ENCODE measurements around the gene DENND4C.

The DENND4C gene

DNA sequence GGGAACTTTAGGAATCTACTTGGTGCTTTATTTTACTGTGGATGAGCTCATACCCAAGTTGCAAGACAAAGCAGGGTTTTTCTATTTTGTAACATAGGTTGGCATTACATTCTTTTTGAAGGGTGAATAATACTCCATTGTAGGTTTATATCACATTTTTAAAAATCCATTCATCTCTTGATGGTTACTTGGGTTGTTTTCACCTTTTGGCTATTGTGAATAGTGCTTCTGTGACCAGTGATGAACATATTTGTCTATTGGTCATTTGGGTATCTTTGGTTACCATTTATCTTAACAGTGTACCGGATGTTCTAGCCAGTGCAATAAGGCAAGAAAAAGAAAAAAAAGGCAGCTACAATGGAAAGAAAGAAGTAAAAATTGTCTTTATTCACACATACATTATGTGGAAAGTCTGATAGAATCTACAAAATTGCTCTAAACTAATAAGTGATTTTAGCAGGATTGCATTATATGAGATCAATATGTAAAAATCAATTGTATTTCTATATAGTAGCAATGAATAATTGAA is 40.0 kb downstream of the DENND4C start:
- no peak for DNase-seq

DNA sequence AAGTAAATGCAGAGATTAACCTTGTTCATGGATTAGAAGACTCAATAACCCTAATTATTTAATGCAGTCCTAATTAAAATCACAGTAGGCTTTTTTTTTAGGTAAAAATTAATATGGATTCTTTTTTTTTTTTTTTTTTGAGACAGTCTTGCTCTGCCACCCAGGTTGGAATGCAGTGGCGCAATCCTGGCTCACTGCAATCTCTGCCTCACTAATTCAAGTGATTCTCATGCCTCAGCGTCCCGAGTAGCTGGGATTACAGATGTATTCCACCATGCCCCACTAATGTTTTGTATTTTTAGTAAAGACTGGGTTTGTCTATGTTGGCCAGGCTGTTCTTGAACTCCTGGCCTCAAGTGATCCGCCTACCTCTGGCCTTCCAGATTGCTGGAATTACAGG is 40.6 kb downstream of the DENND4C start:
- no peak for DNase-seq

DNA sequence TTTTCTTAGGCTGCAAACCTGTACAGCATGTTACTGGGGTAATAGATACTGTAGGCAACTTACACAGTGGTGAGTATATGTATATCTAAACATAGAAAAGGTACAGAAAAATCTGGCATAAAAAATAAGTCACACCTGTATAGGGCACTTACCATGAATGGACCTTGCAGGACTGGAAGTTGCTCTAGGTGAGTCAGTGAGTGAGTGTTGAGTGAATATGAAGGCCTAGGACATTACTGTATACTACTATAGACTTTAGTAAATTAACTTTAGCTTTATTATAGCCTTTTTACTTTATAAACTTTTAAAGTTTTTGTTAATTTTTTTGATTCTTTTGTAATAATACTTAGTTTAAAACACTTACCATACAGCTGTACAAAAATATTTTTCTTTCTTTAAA is 51.3 kb downstream of the DENND4C start:
- DNase-seq: no peak

DNA sequence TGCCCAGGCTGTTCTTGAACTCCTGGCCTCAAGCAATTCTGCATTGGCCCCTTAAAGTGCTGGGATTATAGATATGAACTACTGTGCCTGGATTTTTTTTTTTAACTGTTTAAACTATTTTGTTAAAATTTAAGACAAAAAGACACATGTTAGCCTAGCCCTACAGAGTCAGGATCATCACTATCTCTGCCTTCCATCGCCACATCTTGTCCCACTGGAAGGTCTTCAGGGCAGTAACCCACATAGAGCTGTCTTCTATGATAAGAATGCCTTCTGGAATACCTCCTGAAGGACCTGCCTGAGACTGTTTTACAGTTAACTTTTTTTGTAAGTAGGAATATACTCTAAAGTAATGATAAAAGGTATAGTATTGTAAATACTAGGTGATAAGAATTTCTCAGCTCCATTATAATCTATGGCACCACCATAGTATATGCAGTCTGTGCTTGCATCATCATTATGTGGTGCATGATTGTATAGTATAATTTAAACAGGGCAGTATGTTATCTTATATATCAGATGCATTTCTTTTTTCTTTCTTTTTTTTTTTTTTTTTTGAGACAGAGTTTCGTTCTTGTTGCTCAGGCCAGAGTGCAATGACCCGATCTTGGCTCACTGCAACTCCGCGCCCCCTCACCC is 52.7 kb downstream of the DENND4C start:
- no peak for DNase-seq

DNA sequence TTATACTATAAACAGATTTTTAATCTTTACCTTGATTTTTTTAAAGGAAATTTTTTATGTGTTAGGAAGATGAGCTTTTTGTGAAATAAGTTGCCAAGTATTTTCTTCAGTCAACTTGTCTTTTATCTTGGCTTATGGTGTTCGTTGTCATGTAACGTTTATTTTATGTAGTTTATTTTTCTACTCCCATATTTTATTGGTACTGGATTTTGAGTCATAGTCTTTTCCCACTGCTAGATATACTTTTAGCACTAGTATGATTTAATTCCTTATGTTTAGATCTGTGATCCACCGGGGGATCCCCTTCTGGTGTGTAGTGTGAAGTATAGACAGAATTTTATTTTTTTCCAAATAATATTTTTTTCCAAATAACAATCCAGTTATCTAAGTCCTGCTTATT is 54.2 kb downstream of the DENND4C start:
- no peak for DNase-seq

DNA sequence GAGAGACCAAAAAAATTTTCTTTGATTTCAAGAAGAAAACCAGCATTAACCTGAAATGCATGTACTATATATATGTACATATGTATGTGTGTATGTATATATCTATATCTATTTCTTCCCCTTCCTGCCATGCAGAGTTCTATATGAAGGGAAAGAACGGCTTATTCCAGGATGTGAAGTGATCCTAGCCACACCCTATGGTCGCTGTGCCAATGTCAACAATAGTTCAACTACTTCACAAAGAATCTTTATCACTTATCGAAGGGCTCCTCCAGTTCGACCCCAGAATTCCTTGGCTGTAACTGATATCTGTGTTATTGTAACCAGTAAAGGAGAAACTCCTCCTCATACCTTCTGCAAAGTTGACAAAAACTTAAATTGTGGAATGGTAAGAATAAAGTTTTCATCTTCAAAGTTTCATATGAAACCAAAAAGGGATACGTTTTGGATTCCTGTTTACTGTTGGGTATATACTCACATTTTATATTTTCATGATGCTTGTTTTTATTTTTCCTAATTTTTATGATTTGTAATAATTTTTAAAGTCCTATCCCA is 56.2 kb downstream of the DENND4C start:
- DNase-seq: no peak

DNA sequence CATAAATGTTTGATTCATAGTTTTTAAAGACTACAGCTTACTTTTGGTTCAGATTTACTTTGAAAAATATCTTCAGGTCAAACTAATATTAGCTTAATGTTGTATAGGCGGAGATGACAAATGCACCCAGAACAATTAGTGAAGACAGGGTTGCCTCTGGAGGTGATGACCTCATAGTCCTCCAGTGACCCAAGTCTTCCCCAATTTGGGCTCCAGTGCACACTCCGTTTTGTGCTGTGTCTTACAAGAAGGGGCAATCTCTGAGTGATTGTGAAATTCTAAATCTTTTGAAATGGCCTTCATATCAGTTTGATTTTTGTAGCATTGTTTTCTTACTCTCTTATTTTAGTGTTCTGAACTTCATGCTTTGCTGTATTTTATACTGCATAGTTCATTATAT is 57.6 kb downstream of the DENND4C start:
- no peak for DNase-seq

DNA sequence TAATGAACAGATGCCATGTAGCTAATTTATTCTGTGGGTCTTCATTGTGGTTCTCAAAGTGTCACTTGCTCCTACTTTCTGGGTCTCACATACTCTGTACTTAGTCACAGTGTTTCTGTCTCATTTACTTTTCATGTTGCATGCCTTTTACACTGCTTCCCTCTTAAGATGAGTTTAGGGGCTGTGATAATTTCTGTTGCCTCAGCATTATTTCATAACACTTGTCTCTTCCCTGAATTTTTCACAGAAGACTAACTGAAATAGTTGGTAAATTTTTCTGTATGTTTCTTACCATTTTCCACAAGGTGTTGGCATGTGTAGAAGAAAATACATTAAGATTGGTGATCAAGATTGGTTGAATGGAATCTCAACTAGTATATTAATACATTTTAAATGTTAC is 59.6 kb downstream of the DENND4C start:
- DNase-seq: no peak

DNA sequence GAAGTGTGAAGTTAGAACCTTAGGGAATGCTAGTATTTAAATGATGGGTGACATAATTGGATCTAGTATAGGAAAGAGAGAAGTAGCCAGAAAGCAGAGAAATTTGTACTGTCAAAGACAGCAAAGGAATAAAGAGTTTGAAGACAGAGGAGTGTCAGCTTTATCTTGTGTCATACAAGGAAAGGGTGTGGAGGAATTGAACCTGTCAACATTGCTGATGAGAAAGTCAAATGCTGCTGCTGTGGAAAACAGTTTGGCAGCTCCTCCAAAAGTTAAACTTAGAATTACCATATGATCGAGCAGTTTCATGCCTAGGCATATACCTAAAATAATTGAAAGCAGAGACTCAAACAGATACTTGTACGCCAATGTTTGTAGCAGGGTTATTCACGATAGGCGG is 63.7 kb downstream of the DENND4C start:
- DNase-seq: no peak

DNA sequence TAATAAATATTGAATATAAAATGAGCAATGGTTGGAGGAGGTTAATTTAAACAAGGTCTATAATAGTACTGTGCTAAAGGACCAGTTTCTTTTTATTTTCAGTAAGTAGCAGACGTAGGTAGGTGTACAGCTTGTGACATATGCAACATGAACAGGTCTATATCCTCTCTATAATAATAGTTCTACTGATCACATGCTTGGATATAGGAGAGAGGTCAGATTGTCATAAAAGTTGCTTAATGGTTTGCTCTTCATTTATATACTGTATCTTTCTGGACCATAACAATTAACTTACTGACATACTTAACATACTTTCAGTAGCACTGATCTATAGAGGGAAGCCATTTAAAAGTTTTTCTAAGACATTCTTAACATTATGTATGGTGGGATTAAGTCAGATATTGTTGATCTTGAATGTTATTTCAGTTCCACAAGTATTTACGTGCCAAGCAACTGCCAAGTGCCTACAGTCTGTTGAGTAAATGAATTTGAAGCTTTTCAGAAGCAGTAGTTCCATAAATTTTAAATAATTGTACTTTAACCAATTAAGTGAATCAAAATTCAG is 68.0 kb downstream of the DENND4C start:
- DNase-seq: no peak

DNA sequence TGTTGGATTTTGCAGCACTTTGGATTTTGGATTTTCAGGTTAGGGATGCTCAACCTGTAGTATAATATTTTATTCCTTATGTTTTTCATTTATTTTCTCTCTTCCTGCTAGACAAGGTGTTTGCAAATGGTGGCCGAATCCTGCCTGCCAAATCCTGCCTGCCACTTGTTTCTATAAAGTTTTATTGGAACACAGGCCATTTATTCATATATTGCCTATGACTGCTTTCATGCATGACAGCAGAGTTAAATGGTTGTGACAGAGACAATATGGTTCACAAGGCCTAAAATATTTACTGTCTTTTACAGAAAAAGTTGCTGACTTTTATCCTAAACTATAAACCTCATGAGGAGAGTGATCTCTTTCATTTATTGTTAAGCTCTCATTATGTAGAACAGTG is 72.7 kb downstream of the DENND4C start:
- DNase-seq: no peak

DNA sequence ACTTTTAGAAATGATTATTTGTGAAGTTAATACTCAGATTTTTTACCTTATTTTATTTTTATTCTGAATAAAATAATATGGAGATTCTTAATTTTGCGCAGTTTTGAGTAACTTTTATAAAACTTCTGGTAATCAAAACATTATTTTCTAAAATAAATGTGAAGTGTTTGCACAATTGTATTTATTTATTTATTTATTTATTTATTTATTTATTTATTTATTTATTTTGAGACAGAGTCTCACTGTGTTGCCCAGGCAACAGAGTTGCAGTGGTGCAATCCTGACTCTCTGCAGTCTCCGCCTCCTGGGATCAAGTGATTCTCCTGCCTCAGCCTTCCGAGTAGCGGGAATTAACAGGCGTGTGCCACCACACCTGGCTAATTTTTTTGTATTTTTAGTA is 76.1 kb downstream of the DENND4C start:
- DNase-seq: no peak

DNA sequence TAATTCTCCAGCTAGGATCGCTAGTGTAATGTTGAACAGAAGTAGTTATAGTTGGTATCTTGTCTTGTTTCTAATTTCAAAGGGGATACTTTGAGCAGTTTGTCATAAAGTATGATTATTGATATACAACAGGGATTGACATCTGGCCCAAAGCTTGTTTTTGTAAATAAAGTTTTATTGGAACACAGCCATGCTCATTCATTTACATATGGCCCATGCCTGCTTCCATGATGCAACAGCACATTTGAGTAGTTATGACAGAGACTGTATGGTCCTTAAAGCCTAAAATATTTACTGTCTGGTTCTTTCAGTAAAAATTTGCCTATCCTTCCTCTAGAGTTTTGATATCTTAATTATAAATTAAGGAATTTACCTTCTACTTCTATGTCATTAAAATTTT is 79.8 kb downstream of the DENND4C start:
- DNase-seq: no peak

DNA sequence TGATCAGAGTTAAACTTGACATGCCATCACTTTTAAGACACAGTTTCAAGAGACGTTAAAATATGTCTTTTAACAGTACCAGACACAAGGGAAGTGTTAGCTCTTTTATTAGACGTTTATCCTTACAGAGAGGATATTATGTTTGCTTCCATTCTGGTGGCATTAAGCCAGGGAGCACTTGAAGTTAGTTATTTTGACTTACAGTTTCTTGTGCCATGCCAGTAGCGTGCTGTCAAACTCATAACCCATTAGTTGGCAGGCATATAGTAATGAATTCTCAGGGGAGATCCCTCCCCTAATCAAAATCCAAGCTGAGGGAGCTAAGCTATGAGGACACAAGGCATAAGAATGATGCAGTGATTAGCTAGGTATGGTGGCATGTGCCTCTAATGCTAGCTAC is 83.1 kb downstream of the DENND4C start:
- DNase-seq: no peak

DNA sequence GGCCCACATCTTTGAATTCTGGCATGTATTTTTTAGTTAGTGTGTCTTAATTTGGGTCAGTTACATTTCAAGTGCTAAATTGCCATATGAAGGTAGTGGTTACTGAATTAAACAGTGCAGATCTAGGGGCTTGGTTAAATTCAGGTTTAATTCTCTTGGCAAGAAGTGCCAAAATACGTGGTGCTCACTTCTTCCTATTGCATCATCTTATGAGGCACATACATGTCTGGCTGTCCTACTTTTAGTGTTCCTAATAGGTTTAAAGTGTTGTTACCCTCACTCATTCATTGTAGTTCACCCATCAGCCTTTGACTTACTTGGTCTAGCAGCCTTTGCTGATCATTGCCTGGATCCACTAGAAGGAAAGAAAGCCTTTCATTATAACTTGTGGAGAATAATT is 90.0 kb downstream of the DENND4C start:
- DNase-seq: no peak

DNA sequence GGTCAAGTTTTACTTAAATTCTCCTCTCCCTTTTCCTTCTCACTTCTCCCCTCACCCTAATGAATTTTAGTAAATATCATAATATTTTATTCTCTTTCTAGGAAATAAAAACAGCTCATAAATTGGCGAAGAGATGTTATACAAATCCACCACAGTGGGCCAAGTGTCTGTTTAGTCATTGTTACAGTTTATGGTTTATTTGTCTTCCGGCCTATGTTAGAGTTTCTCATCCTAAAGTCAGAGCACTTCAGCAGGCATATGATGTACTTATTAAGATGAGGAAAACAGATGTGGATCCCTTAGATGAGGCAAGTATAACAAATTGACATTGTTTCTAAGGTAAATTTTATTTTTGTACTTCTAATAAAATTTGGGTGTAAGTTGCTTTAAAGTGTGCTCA is 101.4 kb downstream of the DENND4C start:
- no peak for DNase-seq

DNA sequence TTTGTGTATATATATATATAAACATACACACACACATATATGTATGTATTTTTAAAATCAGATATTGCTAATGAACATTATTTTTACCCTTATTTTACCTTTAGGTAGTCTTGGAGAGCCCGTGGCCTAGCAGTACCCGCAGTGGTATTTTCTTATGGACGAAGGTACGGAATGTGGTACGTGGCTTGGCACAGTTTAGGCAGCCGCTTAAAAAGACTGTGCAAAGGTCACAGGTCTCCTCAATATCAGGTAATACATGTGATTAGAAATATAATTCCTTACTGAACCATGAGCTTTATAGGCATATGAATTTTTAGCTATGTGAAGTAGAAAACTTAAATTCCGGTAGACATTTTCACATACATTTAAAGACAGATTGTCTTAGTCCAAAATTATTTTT is 105.7 kb downstream of the DENND4C start:
- no peak for DNase-seq

DNA sequence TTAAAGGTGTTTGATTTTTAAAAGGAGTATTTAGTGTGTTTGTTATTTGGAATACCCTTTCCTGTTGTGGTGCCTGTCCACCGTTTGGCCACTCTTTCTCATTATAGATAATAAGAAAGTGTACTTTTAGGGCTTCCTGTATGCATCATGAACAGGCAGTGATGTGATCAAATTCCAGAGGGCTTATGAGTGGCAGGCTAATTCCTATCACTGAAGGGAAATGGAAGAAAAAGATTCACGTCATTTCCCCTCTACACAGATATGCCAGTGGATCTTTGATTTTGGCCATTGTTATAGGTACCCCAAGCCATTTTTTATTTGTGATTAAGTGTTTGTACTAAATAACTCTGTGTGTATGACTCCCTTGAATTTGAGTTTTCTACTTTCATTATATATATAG is 112.5 kb downstream of the DENND4C start:
- no peak for DNase-seq

DNA sequence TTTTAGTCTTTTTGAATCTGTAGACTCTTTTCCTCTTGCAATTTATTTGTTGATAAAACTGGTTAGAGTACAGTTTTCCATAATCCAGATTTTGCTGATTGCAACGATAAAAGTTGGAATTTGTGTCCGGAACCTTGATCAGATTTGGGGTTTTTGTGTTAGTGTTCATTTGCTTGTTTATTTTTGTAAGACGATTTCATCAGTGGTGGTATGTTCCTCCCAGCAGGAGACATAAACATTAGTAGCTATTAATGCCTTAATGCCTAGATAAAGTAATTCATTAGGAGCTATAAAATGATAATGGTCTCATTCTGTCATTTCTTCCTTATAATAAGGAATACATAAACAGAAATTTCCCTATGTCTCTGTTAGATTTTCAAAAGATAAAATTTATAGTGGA is 128.2 kb downstream of the DENND4C start:
- DNase-seq: no peak

DNA sequence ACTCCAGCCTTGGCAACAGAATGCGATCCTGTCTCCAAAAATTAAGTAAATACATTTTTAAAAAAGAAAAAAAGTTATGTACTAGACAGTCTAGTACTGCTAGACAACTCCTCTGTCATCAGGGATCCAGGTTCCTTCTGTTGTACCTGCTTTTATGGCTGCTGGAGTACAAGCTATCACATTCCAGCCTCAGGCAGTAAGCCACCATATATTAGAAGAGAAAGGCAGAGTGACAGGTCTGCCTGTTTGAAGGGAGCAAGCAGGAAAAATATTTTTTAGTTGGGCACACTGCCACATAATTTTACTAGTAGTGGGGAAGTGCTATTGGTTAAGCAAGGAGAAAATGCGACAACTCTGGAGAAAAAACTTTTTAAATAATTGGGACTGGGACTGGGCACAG is 138.6 kb downstream of the DENND4C start:
- DNase-seq: no peak

DNA sequence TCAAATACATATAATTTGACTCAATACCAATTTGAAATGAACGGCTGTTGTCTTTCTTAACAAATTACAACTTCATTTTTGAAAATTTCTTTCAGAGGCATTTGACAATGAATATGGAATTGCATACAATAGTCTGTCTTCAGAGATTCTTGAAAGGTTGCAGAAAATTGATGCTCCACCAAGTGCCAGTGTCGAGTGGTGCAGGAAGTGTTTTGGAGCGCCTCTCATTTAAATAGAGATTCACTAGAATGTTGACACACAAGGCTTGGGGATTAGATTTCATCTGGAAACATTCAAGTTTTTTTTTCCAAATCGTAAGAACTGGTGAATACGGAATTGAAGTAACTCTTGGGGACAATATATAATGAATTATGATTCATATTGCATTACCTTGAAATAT is 141.4 kb downstream of the DENND4C start:
- DNase-seq: no peak

DNA sequence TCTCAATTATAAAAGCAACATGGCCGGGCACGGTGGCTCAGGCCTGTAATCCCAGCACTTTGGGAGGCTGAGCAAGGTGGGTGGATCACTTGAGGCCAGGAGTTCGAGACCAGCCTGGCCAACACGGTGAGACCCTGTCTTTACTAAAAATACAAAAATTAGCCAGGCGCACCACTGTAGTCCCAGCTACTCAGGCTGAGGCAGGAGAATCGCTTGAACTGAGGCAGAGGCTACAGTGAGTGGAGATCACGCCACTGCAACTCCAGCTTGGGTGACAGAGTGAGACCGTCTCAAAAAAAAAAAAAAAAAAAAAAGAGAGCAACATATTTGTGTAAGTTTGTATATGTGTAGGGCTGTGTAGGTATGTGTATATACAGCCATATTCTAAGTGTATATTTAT is 142.1 kb downstream of the DENND4C start:
- DNase-seq: no peak

DNA sequence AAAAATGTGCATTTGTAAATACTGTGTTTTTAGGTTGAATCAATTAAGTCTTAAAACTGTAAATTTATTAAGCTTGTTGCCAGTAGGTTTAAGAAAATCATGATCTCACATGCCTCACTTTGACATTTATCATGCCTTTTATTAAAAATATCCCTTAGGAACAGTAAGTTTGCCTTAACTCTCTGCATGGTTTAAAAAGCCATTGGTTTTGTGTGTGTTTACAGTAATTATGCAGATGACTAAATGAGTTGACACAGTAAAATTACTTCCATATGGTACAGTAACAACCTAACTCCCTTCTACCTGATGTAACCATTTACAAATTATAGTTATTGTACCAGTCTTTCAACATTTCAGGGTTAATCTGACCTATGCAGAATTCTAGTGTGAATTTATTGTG is 143.0 kb downstream of the DENND4C start:
- DNase-seq: no peak

DNA sequence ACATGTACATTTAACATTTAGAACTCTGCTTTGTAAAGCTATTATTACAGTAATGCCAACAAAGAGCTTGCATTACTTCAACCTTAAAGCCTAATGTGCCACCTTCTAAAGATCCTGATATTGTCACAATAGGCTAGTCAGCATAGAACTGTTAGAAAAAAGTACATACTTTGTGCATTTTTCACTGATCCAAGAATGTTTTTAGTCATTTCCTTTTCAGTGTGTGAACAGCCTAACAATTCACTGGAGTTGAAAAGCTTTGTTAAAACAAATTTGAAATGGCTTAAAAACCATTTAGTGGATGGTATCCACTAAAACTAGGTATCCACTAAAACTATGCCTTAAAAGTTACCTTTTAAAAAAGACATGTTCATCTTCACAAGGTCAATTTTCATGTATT is 145.0 kb downstream of the DENND4C start:
- DNase-seq: no peak

DNA sequence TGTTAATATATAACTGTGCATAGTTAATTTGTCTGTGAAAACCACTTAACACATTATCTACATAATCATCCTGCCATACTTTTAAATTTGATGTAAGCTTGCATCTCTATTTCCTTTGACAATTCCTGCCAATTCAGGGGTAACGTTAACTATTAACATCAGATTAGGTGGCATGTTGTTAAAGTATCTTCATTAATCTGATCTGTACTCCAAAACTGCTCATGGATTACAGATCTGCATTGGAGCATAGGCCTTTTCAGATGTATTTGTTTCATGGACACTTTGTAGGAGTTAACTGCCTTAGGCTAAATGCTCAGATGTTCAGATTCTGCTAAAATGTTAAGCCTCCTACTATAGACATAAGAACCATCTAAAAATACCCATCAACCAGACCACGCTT is 146.4 kb downstream of the DENND4C start:
- DNase-seq: no peak
